GM12801 (cell line): ENCODE results near the gene GTF2A1L.

Experiments used
- TF ChIP-seq, protein P1 (sequence below): IDR thresholded peaks from one replicate; pipeline ENCODE4 v1.5.1; 2011; ENCODE audit warnings: control low read depth; ENCODE audit not compliant: insufficient read length; ENCODE audit errors: extremely low read depth

Gene GTF2A1L

DNA sequence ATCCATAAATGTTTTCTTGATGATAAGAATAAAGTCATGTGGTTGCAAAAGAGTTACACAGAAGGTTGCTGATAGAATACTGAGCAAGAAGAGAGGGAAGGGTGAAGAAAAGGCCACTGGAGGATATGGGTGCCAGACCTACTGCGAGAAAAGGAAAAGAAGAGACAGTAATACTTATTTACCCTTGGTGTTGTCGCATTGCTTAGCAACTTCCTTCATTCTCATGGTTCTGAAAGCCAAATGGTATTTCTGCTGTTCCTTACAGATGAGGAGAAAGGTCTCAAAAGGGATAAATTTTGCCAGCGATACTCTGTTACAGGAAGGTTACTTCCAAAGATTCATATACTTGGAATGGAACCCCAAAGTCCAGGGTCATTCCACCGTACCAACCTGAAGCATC lies 75.4 kb downstream of the GTF2A1L start:
- TF ChIP-seq, protein P1, sequence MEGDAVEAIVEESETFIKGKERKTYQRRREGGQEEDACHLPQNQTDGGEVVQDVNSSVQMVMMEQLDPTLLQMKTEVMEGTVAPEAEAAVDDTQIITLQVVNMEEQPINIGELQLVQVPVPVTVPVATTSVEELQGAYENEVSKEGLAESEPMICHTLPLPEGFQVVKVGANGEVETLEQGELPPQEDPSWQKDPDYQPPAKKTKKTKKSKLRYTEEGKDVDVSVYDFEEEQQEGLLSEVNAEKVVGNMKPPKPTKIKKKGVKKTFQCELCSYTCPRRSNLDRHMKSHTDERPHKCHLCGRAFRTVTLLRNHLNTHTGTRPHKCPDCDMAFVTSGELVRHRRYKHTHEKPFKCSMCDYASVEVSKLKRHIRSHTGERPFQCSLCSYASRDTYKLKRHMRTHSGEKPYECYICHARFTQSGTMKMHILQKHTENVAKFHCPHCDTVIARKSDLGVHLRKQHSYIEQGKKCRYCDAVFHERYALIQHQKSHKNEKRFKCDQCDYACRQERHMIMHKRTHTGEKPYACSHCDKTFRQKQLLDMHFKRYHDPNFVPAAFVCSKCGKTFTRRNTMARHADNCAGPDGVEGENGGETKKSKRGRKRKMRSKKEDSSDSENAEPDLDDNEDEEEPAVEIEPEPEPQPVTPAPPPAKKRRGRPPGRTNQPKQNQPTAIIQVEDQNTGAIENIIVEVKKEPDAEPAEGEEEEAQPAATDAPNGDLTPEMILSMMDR, result no peak

DNA sequence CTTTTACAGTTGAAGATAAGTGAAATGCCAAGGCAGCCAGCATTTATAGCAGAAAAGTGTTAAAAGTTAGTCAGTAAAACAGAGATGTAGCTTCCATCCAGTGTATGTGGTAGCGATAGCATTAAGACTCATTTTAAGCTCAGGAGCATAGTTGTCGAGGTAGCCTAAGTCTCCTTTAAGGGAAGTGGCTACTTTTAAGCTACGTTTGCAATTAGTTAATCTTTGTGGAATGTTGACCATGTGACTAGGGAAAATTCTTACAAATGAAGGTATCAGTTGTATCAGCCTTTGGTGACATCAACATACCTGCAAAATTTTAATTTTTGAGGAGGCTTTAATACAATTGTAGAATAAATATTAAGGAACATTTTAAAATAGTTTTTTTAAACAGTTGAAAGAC lies 76.0 kb downstream of the GTF2A1L start:
- TF ChIP-seq, protein P1, result no peak

DNA sequence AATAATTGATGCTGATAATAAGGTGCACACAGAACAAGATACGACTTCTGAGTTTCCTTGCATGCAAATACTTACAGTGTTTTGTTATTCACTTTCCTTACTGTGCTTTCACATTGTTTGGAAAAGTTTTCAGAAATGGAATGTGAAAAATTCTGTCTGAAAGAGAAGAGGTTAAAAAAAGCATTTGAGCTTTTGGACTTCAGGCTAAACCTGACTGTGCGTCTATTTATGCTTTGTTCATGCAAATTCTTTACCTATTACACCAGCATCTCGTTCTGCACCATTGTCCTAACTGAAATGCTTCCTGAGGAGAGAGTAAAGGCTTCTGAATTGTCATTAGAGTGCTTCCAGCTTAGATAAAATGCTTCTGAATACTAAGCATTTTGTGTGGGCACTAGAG lies 76.5 kb downstream of the GTF2A1L start:
- TF ChIP-seq, protein P1, result no peak

DNA sequence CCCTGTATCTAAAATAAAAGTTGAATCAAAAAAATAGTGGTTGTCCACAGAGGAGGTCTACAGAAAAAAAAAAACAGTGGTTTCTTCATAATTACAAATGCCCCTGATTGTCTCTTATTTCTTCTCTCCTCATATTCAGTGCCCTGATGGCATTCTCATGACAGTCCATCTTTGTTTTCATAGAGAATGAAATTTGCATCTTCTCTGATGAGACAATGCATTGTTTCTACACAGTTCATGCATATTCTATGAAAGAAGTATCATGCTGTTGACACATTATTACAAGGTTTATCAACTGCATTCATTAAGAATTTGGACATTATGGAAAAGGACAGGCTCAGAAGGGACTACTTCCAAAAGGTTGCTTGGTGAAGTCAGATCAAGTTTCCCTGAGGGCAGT lies 78.3 kb downstream of the GTF2A1L start:
- TF ChIP-seq, protein P1, result no peak

DNA sequence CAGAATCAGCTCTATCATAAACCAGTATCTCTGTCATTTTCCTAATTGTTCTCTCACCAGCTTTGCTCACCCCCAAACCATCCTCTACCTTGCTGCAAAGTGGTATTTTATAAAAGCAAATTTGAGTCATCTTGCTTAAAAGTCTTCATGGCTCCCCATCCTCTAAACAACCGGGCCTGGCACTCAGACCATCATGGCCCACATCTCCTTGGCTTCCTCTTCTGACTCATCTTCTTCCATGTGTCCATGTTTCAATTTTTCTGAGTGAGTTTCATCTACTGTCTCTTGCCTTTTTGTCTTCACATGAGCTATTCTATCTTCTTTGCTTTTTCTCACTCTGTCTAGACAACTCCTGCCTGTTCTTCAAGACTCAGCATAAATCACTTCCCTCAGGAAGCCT lies 79.2 kb downstream of the GTF2A1L start:
- TF ChIP-seq, protein P1, result no peak

DNA sequence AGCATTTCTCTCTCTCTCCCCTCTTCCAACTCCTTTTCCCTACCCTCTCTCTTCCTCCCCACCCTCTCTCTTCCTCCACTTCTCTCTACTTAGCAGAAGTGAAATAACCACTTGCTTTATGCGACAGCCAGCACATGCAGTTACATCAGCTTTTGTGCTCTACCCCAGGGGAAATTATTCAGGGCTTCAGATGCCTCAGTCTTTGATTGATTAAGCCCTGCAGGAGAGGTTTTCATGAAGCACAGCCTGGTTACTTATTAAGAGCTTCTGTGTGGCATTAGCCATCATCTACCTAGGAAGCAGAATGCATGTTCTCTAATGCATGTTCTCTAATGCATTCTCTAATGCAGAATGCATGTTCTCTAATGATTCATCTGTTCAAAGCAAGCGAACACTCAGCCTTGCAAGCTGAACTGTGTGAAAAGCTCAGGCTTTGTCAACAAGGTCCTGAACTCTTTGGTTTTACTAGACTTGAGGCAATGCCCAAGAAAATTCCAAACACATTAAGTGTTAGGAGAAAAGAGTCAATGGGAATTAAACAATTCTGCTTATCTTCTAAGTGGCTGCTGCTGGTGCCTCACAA lies 81.8 kb downstream of the GTF2A1L start:
- TF ChIP-seq, protein P1, result no peak

DNA sequence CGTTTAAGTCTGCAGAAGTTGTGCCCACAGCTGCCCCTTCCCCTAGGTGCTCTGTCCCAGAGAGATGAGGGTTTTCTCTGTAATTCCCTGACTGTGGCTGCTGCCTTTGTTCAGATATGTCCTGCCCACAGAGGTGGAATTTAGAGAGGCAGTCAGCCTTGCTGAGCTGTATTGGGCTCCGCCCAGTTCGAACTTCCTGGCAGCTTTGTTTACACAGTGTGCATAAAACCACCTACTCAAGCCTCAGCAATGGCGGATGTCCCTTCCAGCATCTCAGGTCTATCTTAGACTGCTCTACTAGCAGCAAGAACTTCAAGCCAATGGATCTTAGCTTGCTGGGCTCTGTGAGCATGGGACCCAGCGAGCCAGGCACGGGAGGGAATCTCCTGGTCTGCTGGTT lies 89.8 kb downstream of the GTF2A1L start:
- TF ChIP-seq, protein P1, result no peak
